AG09309 (cell line): Measurements from ENCODE around the gene RAB3C.

Experiments used
- DNase-seq: peaks from one replicate; pipeline ENCODE4 v3.0.0-alpha.2; 2010; ENCODE audit warnings: low read depth
- H3K4me3 ChIP-seq: 2 replicates; pipeline ENCODE4 v1.5.1; 2011; ENCODE audit warnings: mild to moderate bottlenecking, low read depth, low read length, moderate library complexity; ENCODE audit not compliant: control insufficient read depth
- TF ChIP-seq, protein P1 (sequence below): IDR thresholded peaks from 2 replicates; pipeline ENCODE4 v1.5.1; 2011; ENCODE audit warnings: mild to moderate bottlenecking, low read depth, low read length, inconsistent platforms; ENCODE audit not compliant: insufficient read depth, control insufficient read depth; ENCODE audit errors: missing control alignments

Gene RAB3C

DNA sequence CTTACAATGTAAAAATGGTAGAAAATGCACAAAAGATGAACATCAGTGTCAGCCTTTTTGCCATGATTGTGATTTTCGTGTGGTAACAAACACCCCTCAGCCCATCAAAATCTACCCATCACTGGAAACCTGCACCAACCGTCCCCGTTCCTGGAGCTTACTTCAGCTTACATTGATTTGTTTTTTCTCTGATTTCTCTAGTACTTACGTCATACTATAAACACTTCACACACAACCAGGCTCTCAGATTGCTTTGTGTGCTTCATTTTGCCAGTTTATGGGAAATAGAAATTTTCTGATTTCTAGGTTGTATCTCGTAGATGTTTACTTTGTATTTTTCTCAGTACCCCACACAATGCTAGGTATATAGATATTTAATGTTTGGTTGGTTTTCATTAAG is 129.1 kb downstream of the RAB3C start:
- no peak for DNase-seq
- TF ChIP-seq, protein P1, sequence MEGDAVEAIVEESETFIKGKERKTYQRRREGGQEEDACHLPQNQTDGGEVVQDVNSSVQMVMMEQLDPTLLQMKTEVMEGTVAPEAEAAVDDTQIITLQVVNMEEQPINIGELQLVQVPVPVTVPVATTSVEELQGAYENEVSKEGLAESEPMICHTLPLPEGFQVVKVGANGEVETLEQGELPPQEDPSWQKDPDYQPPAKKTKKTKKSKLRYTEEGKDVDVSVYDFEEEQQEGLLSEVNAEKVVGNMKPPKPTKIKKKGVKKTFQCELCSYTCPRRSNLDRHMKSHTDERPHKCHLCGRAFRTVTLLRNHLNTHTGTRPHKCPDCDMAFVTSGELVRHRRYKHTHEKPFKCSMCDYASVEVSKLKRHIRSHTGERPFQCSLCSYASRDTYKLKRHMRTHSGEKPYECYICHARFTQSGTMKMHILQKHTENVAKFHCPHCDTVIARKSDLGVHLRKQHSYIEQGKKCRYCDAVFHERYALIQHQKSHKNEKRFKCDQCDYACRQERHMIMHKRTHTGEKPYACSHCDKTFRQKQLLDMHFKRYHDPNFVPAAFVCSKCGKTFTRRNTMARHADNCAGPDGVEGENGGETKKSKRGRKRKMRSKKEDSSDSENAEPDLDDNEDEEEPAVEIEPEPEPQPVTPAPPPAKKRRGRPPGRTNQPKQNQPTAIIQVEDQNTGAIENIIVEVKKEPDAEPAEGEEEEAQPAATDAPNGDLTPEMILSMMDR, result no peak

DNA sequence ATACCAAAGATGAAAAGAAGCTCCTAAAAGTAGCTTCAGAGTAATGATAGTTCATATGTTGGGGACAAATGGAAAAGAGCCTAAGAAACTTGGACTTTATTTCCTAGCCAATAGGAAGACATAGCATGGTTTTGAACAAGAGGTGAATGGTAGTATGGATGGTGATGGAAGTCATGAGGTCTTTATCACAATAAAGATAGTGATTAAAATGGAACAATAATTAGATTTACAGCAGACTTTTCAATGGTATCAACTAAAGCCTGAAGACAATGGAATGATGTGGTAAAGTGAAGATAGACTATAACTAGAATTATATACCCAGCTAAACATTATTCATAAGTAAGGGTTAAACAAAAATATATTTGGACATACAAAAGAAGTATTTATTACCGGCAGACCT is 131.2 kb downstream of the RAB3C start:
- no peak overlapping the region for H3K4me3 ChIP-seq
- DNase-seq, result no peak
- TF ChIP-seq, protein P1, result no peak

More for the DNA sequence above, 129.1 kb downstream of the RAB3C start:
- H3K4me3 ChIP-seq, result no peak overlapping the region

DNA sequence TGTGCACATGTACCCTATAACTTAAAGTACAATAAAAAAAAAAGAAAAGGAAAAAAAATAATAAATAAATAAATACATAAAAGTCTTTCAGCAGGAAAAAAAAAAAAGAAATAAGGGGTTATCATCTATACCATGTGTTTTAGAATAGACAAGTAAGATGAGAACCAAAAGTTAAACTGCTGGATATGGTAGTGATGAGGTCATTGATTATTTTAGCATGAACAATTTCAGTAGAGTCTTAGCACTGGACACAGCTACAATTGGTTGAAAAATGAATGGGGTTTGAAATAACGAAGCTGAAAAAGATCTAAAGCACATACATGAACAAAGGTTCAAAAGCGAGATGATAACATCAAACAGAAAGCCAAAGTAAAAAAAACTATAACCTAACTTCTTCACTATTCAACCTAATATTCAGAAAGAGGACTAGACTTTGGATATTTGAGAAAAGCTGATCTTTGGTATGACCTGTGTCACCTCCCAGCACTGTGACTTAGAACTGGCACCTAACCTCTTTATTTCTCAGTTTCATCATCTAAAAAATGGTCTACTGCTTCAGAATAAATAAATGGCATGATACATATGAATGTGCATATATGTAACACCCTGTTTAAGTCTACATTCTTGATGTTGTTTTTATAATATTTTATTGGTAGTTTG is 133.3 kb downstream of the RAB3C start:
- no peak for DNase-seq
- TF ChIP-seq, protein P1, result no peak
- no peak overlapping the region for H3K4me3 ChIP-seq

DNA sequence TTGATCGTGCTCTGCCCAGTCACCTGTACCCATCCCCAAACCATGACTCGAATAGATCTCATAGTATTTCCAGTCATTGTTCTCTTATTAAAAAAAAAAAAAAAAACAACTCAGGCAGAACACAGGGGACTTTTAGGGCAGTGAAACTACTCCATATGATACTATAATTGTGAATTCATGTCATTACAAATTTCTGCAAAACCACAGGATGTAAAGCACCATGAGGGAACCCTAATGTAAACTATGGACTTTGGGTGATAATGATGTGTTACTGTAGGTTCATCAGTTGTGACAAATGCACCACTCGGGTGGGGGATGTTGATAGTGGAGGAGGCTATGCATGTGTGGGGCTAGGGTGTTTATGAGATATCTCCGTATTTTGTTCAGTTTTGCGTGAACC is 133.8 kb downstream of the RAB3C start:
- no peak overlapping the region for H3K4me3 ChIP-seq
- TF ChIP-seq, protein P1, result no peak
- DNase-seq, result no peak

DNA sequence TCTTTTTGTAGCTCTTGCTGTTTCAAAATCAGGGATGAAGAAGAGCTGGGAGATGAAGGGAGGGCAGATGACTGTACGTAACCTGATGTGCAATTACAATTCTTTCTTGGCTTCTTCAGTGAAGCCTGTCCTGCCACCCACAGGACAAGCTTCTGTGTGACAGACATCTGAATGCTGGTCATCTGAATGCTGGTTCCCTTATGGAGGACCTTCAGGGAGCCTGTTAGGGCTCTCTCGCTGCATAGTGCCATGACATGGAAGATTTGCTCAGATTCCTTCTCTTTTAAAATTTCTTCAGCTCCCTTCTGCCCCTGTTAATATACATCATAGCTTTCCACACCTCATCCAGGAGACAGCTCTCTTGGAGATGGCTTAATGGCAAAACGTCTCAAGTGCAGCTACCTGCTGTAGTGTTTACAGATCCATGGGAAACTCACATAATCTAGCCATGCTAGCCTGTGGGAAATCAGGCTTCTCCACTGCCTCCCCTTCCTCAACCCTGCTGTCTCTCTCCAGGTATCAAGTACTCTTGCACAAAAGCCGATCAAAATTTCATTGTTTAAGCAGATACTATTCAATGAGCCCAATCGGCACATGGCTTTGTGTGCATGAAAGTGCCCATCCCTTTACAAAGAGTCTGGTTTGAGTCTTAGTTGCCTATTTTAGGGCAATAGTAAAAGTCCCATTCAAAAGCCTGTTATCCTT is 134.6 kb downstream of the RAB3C start:
- H3K4me3 ChIP-seq, result no peak overlapping the region
- TF ChIP-seq, protein P1, result no peak
- DNase-seq, result no peak

DNA sequence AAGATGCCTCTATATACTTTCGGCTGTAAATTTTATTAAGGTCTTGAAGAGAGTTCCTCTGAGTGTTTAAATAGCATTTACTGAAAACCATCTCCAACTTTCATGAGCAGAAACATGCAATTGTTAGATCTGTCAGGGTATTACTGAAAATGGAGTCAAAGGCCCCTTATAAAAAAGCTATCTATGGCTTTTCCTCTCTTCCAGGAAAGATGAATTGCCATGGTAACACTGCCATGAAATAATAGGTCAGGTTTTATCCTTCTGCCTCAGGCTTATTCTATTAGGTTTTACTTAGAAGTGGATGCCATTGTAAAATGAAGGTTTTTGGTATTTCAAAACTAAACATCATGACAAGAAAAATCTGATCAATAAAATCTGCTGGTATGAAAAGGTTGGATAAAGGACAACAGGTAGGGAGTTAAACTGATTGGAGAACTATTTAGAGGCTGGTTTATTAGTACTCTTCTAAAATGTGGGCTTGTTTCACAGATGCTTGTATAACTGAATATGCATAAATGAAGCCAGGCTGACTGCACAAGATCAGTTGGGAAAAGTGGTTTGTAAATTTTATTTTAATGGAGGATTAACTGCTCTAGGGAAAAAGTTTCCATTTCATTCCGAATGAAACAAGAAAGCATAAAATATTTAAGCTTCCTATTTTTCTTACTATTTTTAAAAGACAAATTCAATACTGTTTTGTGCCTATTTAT is 135.5 kb downstream of the RAB3C start:
- TF ChIP-seq, protein P1, result no peak
- DNase-seq, result no peak

More for the DNA sequence above, 135.5 kb downstream of the RAB3C start:
- no peak overlapping the region for H3K4me3 ChIP-seq
